ENCODE measurements around the gene NKX1-2.

GRCh38 chr10:124450012-124450782, at the start of gene NKX1-2:
- TF ChIP-seq POLR2AphosphoS5 (IDR thresholded peaks at IDR 0.05; ENCODE audit: borderline replicate concordance, low read depth, low read length) (no peak), EZH2 (IDR thresholded peaks at IDR 0.05) (no peak), FOXP2 (optimal IDR thresholded peaks at IDR 0.05; ENCODE audit: control extremely low read depth, extremely low read length, insufficient read depth) (no peak)

Measured in SK-N-MC (cell line).